ENCODE data around the gene IL1RAPL2.

DNA sequence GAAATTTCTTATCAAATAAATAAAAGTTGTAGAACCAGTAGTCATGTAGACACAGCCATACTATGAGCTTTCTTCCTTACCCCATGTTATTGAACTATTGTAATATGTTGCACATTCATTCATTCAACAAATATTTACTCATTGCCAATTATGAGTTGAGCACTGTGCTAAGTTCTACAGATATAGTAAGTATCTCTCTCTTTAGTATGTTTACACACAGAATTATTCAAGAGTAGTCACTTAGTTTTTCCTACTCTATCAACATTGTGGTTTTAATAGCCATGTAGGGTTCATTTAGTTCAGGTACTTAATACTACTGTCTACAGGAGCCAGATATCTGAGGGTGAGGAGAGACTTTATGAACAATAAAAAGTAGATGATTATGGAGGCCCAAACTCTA, 568.3 kb downstream of the IL1RAPL2 start:
- TF ChIP-seq CTCF (IDR thresholded peaks at IDR 0.05) (no peak), EZH2phosphoT487 (IDR thresholded peaks at IDR 0.05) (no peak), EZH2 (IDR thresholded peaks at IDR 0.05) (no peak)

All from neural progenitor cell (in vitro differentiated cells).